Stomach (tissue), 9 donors: Measurements from ENCODE around the gene GLIPR1. TPM values are rescaled to one million over a fixed set of nuclear protein-coding genes. Genes with fewer than 3 reads are reported as not detected.
A peak's percentile ranks its signal among the peaks of the same experiment; 100 is the strongest.

Experiments used
- DNase-seq, 2 donors: peaks; one replicate each; pipeline versions ENCODE4 v3.0.0 to v3.0.0-alpha.2; 2013 to 2019
- H3K27ac ChIP-seq, 5 donors: fragments of 200-600 bp in 4 of 5; sonication (generic) in 4 of 5; one replicate each; pipeline ENCODE4 v1.5.1; 2013 to 2019; ENCODE audit warnings: mild to moderate bottlenecking in 1 of 5, moderate library complexity in 1 of 5
- H3K27me3 ChIP-seq, 3 donors: fragments of 200-600 bp; sonication (generic); one replicate each; pipeline ENCODE4 v1.5.1; 2017 to 2019; ENCODE audit warnings: mixed run types in 1 of 3
- H3K36me3 ChIP-seq, 4 donors: fragments of 200-600 bp; sonication (generic); 1 replicate in 3 of 4; 2 replicates in 1 of 4; pipeline ENCODE4 v1.5.1; 2016 to 2019
- H3K4me1 ChIP-seq, 4 donors: fragments of 200-600 bp; sonication (generic); one replicate each; pipeline ENCODE4 v1.5.1; 2016 to 2019
- H3K4me3 ChIP-seq, 4 donors: fragments of 200-600 bp; sonication (generic) in 3 of 4; one replicate each; pipeline ENCODE4 v1.5.1; 2016 to 2019; ENCODE audit warnings: mild to moderate bottlenecking in 1 of 4
- H3K9me3 ChIP-seq, 4 donors: fragments of 200-600 bp; sonication (generic); one replicate each; pipeline ENCODE4 v1.5.1; 2016 to 2019
- CTCF ChIP-seq, 7 experiments: fragments of 450-650 bp in 4 of 7; fragments of 200-600 bp in 3 of 7; sonication (generic) in 3 of 7; IDR thresholded peaks; one replicate each; pipeline ENCODE4 v1.5.1; 2016 to 2019; ENCODE audit warnings: antibody characterized with exemption in 7 of 7, control low read depth in 2 of 7, mild to moderate bottlenecking in 1 of 7
- EP300 ChIP-seq: sonication (generic); formaldehyde crosslinking; IDR thresholded peaks from one replicate; pipeline ENCODE4 v1.6.1; 2017; ENCODE audit warnings: antibody characterized with exemption
- POLR2A ChIP-seq, 4 donors: fragments of 450-650 bp; IDR thresholded peaks; one replicate each; pipeline ENCODE4 v1.6.1; 2016; ENCODE audit warnings: antibody characterized with exemption in 4 of 4, control low read depth in 2 of 4, mild to moderate bottlenecking in 1 of 4, moderate library complexity in 1 of 4
- POLR2AphosphoS5 ChIP-seq, 3 donors: sonication (generic); formaldehyde crosslinking; IDR thresholded peaks; one replicate each; pipeline ENCODE4 v1.6.1; 2016; ENCODE audit warnings: antibody characterized with exemption in 3 of 3
- WGBS, 5 donors: extraction: QIAGEN DNeasy Blood & Tissue Kit in 3 of 5; methylation state at CpG; one replicate each; pipeline versions ENCODE4 v1.1.5 to v1.1.7; 2013 to 2018; 5-methylcytosine and 5-hydroxymethylcytosine counted together
- intact Hi-C: fragments of 100-400 bp; cut with DNase I; formaldehyde crosslinking; loops from one replicate; pipeline ENCODE4 v1.15.1; 2023; ENCODE audit warnings: low total_unique reads
- polyA plus RNA-seq, 3 donors: library from polyadenylated mRNA; stranded (reverse); fragments of 200-250 nt; gene quantifications; one replicate each; pipeline ENCODE4 v1.2.3, GENCODE V29; 2013
- total RNA-seq, 5 donors: library from RNA; depleted of rRNA; stranded (reverse); fragments of >200 nt; gene quantifications; one replicate each; pipeline versions ENCODE4 v1.1.0 to v1.2.3, GENCODE V29; 2014 to 2016
- donor health status: healthy with polysubstance abuse.
- donor health status: Bipolar disorder and iron deficiency.
- donor health status: healthy.

Gene GLIPR1
- total and polyA plus RNA-seq, 8 donors, result 0.87 to 9.0 (median 4.5) TPM

- Histone ChIP-seq H3K9me3 (no peaks in the 10 kb centered on the region), H3K4me3 (no peak overlapping the region), H3K27me3 (no peaks in the 10 kb centered on the region), H3K27ac (no peak overlapping the region), H3K36me3 (no peaks in the 10 kb centered on the region), H3K4me1 (peaks cover 0 to 6% (median 3%) of the 10 kb centered on the region in 4 donors)
- 21 to 39% (median 32%) methylated on average over 1 of the region's 1 CpG for WGBS, 5 donors
- intact Hi-C loops, result loop anchor here (5.0 kb wide), 1 partner anchor 512 kb away; no protein-coding TSS in a partner anchor
- no peak for DNase-seq
- TF ChIP-seq POLR2A (IDR thresholded peaks at IDR 0.05), result no peak
Observed at GRCh38 chr12:75525263-75525662, 44.7 kb downstream of the GLIPR1 start.

- TF ChIP-seq POLR2AphosphoS5 (IDR thresholded peaks at IDR 0.05) (no peak), CTCF (IDR thresholded peaks at IDR 0.05) (peak in 5 of 7 experiments; percentile 23 to 70 (median 63))
- no peak overlapping the region for H3K27ac ChIP-seq
- DNase-seq, result peak in 1 of 2 donors; percentile 81
- intact Hi-C loops, result loop anchor here (5.0 kb wide), 1 partner anchor 510 kb away; no protein-coding TSS in a partner anchor
- H3K27me3 ChIP-seq, result no peaks in the 10 kb centered on the region
- H3K9me3 ChIP-seq, result no peaks in the 10 kb centered on the region
- 31 to 34% (median 33%) methylated on average over 4 of the region's 4 CpGs for WGBS, 5 donors
- H3K36me3 ChIP-seq, result no peaks in the 10 kb centered on the region
- no peak overlapping the region for H3K4me3 ChIP-seq
- peaks cover 0 to 6% (median 3%) of the 10 kb centered on the region in 4 donors for H3K4me1 ChIP-seq
Observed at GRCh38 chr12:75526655-75527511, 46.3 kb downstream of the GLIPR1 start.

DNA sequence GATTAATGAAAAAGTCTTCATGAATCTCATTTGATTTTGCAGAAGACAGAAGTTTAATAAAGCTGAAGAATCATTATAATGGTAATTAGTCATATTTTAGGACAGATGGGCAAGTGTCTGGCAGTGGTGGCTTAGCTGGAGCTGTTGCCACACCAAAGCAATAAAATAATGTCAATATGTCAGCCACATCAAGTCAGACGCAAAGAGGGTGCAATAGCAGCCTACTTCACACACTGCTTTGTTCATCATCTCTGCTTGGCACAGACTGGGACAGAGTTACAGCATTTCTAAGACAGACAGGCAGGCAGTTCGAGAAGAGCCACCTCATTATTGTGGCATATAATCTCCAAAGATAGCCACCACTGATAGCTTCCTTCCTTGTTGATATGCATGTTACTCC is 47.7 kb downstream of the GLIPR1 start:
- Histone ChIP-seq H3K27ac (no peak overlapping the region), H3K36me3 (no peaks in the 10 kb centered on the region), H3K27me3 (no peaks in the 10 kb centered on the region), H3K9me3 (no peaks in the 10 kb centered on the region), H3K4me3 (no peak overlapping the region), H3K4me1 (peaks cover 0 to 6% (median 3%) of the 10 kb centered on the region in 4 donors)
- intact Hi-C loops, result loop anchor here (5.0 kb wide), 1 partner anchor 509 kb away; no protein-coding TSS in a partner anchor
- DNase-seq, result no peak
- 54 to 77% (median 60%) methylated on average over 2 of the region's 2 CpGs for WGBS, 5 donors
- no peak for TF ChIP-seq CTCF (IDR thresholded peaks at IDR 0.05)
- TF ChIP-seq EP300, result no peak
- TF ChIP-seq POLR2AphosphoS5 (IDR thresholded peaks at IDR 0.05), result no peak
- TF ChIP-seq POLR2A (IDR thresholded peaks at IDR 0.05), result no peak

DNA sequence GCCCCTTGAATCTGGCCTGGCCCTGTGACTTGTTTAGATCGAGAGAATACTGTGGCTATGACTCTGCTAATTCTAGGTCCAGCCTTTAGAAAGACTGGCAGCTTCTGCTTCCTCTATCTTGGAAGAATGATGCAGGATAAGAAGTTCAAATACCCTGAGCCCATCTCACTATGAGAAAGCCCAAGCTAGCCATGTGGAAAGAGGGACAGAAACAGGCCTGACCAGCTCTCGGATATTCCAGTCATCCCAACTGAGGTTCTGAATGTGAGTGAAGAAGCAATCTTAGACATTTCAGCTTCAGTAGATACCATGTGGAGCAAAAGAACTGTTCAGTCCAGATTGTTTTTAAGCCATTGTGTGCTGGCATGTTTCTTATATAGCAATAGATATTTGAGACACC is 48.1 kb downstream of the GLIPR1 start:
- H3K27me3 ChIP-seq, result no peaks in the 10 kb centered on the region
- H3K4me1 ChIP-seq, result peaks cover 0 to 6% (median 3%) of the 10 kb centered on the region in 4 donors
- H3K36me3 ChIP-seq, result no peaks in the 10 kb centered on the region
- no peaks in the 10 kb centered on the region for H3K9me3 ChIP-seq
- intact Hi-C loops, result loop anchor here (5.0 kb wide), 1 partner anchor 509 kb away; no protein-coding TSS in a partner anchor
- TF ChIP-seq CTCF (IDR thresholded peaks at IDR 0.05) (no peak), EP300 (no peak), POLR2A (IDR thresholded peaks at IDR 0.05) (no peak), POLR2AphosphoS5 (IDR thresholded peaks at IDR 0.05) (no peak)
- DNase-seq, result no peak
- 68 to 76% (median 71%) methylated on average over 2 of the region's 2 CpGs for WGBS, 5 donors
- H3K4me3 ChIP-seq, result no peak overlapping the region
- no peak overlapping the region for H3K27ac ChIP-seq

GRCh38 chr12:75529316-75529715 is 48.8 kb downstream of the GLIPR1 start:
- Histone ChIP-seq H3K4me1 (peaks cover 0 to 6% (median 3%) of the 10 kb centered on the region in 4 donors), H3K4me3 (no peak overlapping the region), H3K36me3 (no peaks in the 10 kb centered on the region), H3K9me3 (no peaks in the 10 kb centered on the region), H3K27ac (no peak overlapping the region), H3K27me3 (no peaks in the 10 kb centered on the region)
- TF ChIP-seq CTCF (IDR thresholded peaks at IDR 0.05) (no peak), EP300 (no peak), POLR2A (IDR thresholded peaks at IDR 0.05) (no peak), POLR2AphosphoS5 (IDR thresholded peaks at IDR 0.05) (no peak)
- intact Hi-C loops, result loop anchor here (5.0 kb wide), 1 partner anchor 508 kb away; no protein-coding TSS in a partner anchor
- DNase-seq, result no peak
- 43 to 81% (median 64%) methylated on average over 1 of the region's 1 CpG for WGBS, 5 donors
